Choroid plexus epithelial cell (primary cell): Measurements from ENCODE around the gene PCDH1.

Source experiments
- DNase-seq: peaks from one replicate; pipeline ENCODE4 v3.0.0-alpha.2; 2010; ENCODE audit warnings: low read depth
- H3K4me3 ChIP-seq: 2 replicates; pipeline ENCODE4 v1.5.1; 2011; ENCODE audit warnings: low read depth, mild to moderate bottlenecking, control low read depth, low read length, moderate library complexity
- TF ChIP-seq, protein P1 (sequence below): conservative IDR thresholded peaks from 2 replicates; pipeline ENCODE4 v1.5.1; 2011; ENCODE audit warnings: low read depth, mild to moderate bottlenecking, control low read depth, inconsistent platforms, low read length, moderate library complexity

Gene PCDH1

DNA sequence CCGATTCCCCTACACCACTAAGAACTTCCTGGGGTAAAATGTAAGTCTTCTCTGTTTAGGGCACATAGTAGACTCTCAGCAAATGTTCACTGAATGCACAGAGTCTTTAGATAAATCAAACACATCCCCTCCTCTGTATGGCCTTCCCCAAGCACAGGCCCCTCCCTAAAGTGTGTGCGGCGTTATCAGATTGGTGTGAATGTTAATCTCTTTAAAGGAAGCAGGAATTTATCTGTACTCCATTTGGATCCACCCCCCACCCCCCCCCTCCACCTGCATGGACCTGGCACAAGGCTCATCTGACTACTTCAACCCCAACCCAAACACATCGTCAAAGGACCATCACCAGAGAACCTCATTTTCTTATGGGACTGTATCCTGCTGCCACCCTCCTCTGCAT is 6.3 kb downstream of the PCDH1 start:
- TF ChIP-seq, protein P1, sequence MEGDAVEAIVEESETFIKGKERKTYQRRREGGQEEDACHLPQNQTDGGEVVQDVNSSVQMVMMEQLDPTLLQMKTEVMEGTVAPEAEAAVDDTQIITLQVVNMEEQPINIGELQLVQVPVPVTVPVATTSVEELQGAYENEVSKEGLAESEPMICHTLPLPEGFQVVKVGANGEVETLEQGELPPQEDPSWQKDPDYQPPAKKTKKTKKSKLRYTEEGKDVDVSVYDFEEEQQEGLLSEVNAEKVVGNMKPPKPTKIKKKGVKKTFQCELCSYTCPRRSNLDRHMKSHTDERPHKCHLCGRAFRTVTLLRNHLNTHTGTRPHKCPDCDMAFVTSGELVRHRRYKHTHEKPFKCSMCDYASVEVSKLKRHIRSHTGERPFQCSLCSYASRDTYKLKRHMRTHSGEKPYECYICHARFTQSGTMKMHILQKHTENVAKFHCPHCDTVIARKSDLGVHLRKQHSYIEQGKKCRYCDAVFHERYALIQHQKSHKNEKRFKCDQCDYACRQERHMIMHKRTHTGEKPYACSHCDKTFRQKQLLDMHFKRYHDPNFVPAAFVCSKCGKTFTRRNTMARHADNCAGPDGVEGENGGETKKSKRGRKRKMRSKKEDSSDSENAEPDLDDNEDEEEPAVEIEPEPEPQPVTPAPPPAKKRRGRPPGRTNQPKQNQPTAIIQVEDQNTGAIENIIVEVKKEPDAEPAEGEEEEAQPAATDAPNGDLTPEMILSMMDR, result no peak
- DNase-seq, result no peak
- H3K4me3 ChIP-seq, result no peak overlapping the region

DNA sequence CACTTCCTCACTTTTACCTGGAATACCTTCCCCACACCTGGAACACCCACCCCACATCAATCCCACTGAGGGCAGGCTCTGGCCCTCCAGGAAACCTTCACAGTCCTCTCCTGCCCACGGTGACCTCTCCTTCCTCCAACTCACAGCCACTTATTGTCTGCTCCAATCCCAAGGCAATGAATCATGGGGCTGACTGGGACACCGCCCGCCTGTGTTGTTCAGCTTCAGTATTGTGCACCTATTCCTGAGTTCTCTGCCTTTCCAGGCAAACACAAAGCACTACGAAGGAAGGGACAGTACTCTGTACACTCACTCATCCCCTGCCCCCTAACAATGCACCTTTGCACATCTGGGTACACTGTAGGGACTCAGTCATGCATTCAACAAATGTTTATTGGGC is 7.3 kb downstream of the PCDH1 start:
- H3K4me3 ChIP-seq, result no peak overlapping the region
- DNase-seq, result no peak
- TF ChIP-seq, protein P1, result no peak

DNA sequence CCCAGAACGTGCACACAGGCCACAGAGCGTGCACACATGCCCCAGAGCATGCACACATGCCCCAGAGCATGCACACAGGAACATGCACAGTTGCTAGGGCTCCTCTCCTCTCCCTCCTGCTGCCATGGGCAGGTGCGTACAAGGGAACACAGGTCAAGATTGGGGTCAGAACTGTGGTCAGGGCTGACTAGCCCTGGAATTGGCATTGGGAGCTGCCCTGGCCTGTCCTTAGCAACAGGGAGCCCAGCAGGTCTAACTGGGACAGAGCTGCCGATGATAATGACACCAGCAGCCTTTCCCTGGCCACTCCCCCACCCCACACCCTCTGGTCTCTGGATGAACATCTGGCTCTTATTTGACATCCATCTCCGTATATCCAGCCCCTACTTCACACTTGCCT is 8.0 kb downstream of the PCDH1 start:
- no peak for DNase-seq
- H3K4me3 ChIP-seq, result no peak overlapping the region
- TF ChIP-seq, protein P1, result no peak

DNA sequence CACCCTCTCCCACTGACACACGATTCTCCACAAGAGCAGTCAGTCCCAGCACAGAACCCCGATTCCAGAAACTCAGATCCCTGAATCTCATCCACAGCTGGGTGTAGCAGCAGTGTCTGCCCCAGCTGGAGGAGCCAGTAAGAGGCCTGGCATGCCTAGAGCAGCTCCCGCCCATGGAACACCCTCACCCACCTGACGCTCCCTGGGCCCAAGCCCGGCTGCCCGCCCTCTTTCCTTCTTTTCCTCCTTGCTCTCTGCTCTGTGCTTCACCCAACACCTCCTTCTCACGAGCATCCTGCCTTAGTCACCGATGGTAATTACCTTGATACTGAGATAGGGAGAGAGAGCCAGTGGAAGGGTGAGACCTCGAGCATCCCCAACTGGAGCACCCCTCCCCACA is 8.7 kb downstream of the PCDH1 start:
- no peak for DNase-seq
- no peak overlapping the region for H3K4me3 ChIP-seq
- TF ChIP-seq, protein P1, result no peak

DNA sequence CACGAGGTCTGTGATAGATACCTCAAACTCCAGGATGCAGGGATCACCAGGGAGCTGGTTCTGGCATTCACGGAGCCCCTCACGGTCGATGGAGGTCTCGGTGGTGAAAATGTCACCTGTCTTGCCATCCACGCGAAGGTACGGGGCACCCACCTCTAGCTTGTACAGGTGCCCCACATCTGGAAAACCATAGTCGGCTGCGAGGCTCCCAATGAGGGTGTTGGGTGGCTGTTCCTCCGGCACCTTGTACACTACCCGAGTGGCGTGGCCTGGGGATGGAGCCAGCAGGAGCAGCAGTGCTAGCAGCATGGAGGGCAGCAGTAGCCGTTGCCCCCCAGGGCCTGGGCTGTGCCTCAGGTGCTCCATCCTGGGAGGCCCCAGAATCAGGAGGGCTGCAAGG is 9.2 kb downstream of the PCDH1 start:
- no peak overlapping the region for H3K4me3 ChIP-seq
- no peak for DNase-seq
- TF ChIP-seq, protein P1, result no peak

DNA sequence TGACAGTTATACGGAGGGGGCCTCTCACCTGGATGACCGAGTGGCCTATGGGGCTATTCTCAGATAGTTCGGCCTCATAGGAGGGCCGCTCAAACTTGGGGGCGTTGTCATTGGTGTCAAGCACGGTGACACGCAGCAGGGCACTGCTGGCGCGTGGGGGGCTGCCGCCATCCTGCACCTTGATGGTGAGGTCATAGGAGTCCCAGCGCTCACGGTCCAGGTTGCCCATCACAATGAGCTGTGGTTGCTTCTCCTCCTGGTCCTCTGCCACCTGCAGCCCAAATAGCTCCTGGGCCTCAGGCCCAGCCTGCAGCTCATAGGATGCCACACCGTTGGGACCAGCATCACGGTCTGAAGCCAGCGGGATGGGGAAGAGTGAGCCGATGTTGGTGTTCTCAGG is 9.7 kb downstream of the PCDH1 start:
- TF ChIP-seq, protein P1, result no peak
- no peak overlapping the region for H3K4me3 ChIP-seq
- no peak for DNase-seq

DNA sequence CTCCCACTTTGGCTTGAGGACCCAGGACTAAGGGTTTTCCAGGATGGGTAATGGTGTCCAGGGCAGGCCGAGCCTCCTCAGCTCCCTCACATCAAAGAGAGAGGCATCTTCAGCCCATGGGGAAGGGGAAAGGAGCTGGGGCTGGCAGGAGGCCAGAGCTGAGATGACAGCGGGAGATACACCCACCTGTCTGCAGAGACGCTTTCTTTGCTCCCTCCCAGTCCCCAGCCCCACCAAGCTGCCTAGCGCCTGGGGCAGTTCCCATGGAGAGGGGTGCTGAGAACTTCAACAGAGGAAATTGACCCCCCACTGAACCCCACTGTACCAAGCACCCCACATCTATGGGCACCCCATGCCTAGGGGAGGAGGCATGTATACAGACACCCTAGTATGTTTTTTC is 10.6 kb downstream of the PCDH1 start:
- TF ChIP-seq, protein P1, result no peak
- DNase-seq, result no peak
- no peak overlapping the region for H3K4me3 ChIP-seq
